AG10803 (cell line): ENCODE measurements around the gene RNF114.
"Not testable (repeated sequence)": the region's sequence is repeated elsewhere in the genome, so short reads cannot be mapped to it uniquely, and the experiment has no call there.

Experiments
- DNase-seq: peaks from one replicate; pipeline ENCODE4 v3.0.0; 2010; ENCODE audit warnings: low read depth
- H3K4me3 ChIP-seq: 2 replicates; pipeline ENCODE4 v1.5.1; 2011; ENCODE audit warnings: mild to moderate bottlenecking, low read length, control low read depth
- TF ChIP-seq, protein P1 (sequence below): conservative IDR thresholded peaks from 2 replicates; pipeline ENCODE4 v1.5.1; 2011; ENCODE audit warnings: mild to moderate bottlenecking, low read length, control low read depth, inconsistent platforms

RNF114 gene

DNA sequence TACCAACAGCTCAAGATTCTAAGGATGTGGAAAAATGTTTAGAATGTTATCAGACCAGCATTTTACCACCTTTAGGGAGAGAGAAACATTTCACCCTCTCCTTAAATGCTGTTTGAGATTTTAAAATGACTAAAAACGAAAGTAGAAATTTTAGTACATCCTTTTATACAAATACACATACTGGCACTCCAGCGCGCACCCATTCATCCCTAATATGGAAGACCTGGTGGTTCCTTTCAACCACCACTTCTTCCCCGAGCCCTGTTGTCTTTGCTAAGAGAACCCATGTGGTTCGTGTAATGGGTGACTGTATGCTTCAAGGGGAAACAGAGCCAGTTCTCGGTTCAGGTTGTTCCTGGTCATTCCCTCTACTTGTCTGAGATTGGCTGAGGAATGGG lies 42.1 kb upstream of the RNF114 start:
- H3K4me3 ChIP-seq, result no peak overlapping the region
- TF ChIP-seq, protein P1, sequence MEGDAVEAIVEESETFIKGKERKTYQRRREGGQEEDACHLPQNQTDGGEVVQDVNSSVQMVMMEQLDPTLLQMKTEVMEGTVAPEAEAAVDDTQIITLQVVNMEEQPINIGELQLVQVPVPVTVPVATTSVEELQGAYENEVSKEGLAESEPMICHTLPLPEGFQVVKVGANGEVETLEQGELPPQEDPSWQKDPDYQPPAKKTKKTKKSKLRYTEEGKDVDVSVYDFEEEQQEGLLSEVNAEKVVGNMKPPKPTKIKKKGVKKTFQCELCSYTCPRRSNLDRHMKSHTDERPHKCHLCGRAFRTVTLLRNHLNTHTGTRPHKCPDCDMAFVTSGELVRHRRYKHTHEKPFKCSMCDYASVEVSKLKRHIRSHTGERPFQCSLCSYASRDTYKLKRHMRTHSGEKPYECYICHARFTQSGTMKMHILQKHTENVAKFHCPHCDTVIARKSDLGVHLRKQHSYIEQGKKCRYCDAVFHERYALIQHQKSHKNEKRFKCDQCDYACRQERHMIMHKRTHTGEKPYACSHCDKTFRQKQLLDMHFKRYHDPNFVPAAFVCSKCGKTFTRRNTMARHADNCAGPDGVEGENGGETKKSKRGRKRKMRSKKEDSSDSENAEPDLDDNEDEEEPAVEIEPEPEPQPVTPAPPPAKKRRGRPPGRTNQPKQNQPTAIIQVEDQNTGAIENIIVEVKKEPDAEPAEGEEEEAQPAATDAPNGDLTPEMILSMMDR, result no peak
- DNase-seq, result no peak

- DNase-seq, H3K4me3 ChIP-seq: not testable (repeated sequence)
Observed at GRCh38 chr20:49895474-49896093, 40.6 kb upstream of the RNF114 start.

DNA sequence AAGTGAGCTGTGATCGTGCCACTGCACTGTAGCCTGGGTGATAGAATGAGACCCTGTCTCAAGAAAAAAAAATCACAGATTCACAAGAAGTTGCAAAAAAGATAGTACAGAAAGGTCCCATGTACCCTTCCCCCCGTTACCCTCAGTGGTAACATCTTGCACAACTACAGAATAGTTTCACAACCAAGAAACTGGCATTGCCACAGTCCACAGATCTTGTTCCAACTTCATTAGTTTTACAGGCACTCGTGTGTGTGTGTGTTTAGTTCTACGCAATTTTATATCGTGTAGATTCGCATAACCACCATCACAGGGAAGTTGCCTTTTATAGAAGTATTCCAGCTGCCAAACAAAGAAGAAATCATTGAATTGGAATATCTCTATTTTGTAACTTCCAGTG lies 40.0 kb upstream of the RNF114 start:
- no peak overlapping the region for H3K4me3 ChIP-seq
- DNase-seq, result no peak
- TF ChIP-seq, protein P1, result no peak

DNA sequence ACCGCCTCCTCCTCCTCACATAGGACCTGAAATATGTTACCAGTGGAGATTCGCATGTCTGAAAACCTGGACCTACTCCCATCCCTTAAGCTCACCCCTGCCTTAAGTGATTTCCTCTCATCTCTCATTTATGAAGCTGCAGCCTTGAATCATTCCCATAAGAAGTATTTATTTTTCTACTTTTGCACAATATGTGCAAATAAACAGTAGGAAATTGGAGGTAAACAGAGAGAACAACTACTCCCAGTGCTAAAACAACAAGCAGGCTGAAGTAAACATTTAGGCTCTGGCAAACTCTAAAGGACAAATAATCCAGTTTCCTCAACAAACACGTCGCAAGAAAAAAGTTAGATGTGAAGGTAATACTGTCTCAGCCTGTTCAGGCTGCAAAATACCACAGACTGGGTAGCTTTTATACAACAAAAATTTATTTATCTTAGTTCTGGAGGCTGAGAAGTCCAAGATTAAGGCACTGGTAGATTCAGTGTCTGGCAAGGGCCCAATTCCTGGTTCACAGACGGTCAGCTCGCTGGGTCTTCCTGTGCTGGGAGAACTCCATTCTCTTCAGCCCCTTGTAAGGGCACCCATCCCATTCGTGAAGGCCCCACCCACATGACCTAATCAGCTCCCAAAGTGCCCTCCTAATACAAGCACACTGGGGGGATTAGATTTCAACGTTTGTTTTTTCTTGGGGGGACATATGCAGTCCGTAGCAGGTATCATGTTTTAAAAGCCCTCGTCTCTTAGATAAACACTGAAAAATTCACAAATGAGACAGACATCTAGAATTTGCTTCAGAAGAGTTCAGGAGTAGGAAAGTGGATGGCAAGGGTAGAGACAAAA lies 36.4 kb upstream of the RNF114 start:
- no peak overlapping the region for H3K4me3 ChIP-seq
- DNase-seq, result no peak
- TF ChIP-seq, protein P1, result no peak

GRCh38 chr20:49901588-49901987 lies 34.6 kb upstream of the RNF114 start:
- no peak for DNase-seq
- TF ChIP-seq, protein P1, result no peak
- H3K4me3 ChIP-seq, result no peak overlapping the region

DNA sequence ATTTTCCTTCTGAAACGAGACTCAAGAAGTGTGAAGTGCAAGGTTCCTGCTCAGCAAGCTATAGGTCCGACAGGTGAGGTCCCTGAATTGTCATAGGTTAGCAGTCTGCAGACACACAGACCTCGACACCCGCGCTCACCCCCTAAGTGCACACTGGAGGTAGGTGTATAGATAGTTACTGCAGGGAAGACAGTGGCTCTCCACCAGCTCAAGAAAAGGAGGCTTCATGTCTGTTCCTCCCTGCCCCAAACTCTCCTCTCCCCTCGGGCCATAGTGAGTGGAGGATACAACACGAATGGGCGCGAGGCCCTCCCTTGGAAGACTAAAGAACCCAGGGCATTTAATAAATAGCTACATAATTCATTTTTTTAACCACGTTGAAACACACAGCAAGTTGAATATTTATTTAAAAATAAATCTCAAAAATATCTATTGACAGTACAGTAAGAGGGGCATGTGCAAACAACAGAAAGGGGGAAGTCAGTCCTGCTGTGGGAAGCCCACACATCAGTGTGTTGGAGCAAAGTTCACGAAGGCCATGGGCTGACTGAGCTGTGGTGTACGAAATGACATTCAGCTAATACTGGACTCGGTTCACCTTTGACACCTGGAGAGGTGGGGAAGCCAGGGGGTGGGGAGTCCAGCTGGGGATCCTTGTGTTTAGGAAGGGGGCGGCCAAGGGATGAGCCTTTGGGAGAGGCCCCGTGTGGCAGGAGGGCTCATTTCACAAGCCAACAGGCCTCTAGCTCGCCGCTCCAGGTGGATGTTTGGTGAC lies 31.6 kb upstream of the RNF114 start:
- TF ChIP-seq, protein P1, result no peak
- no peak for DNase-seq
- no peak overlapping the region for H3K4me3 ChIP-seq

- H3K4me3 ChIP-seq, result no peak overlapping the region
- TF ChIP-seq, protein P1, result no peak
- no peak for DNase-seq
Observed at GRCh38 chr20:49905415-49906091, 30.6 kb upstream of the RNF114 start.
